WTC11 (cell line): ENCODE data around the gene PAPPA2. TPM values are rescaled to one million over a fixed set of nuclear protein-coding genes. Genes with fewer than 3 reads are reported as not detected.

Experiments used
- ATAC-seq: fragments of 200-7000 bp; cut with Tn5 transposase; 2 replicates; pipeline ENCODE4 v1.10.0; 2021; ENCODE audit warnings: mild to moderate bottlenecking, moderate library complexity
- CTCF ChIA-PET: fragments of 300-600 bp; sonication (Branson Sonifier 250); formaldehyde crosslinking; loops from one replicate; lab custom pipeline; 2021; ENCODE audit warnings: antibody characterized with exemption; lab: Charles Lee
- POLR2A ChIA-PET: fragments of 350-600 bp; sonication (Branson Sonifier 250); formaldehyde crosslinking; loops from one replicate; lab custom pipeline; 2021; ENCODE audit warnings: antibody characterized with exemption; lab: Charles Lee
- DNase-seq: peaks from one replicate; pipeline ENCODE4 v3.0.0; 2021; ENCODE audit warnings: low spot score
- H3K27ac Mint-ChIP-seq: 2 replicates; pipeline ENCODE4 v1.8.0; 2021; ENCODE audit warnings: mixed read lengths
- H3K27me3 Mint-ChIP-seq: 2 replicates; pipeline ENCODE4 v1.8.0; 2021; ENCODE audit warnings: low read depth, mild to moderate bottlenecking, moderate library complexity, mixed read lengths
- H3K36me3 Mint-ChIP-seq: 2 replicates; pipeline ENCODE4 v1.8.0; 2021; ENCODE audit warnings: mixed read lengths
- H3K4me1 Mint-ChIP-seq: 2 replicates; pipeline ENCODE4 v1.8.0; 2022; ENCODE audit warnings: mixed read lengths
- H3K4me3 Mint-ChIP-seq: 2 replicates; pipeline ENCODE4 v1.8.0; 2021; ENCODE audit warnings: mild to moderate bottlenecking, moderate library complexity, mixed read lengths
- H3K9me3 Mint-ChIP-seq: 2 replicates; pipeline ENCODE4 v1.8.0; 2021; ENCODE audit warnings: mixed read lengths
- ATF3 ChIP-seq: sonication (generic); formaldehyde crosslinking; conservative IDR thresholded peaks from 2 replicates; pipeline ENCODE4 v1.8.1; 2022; ENCODE audit warnings: mild to moderate bottlenecking, missing genetic modification reagents
- CBFB ChIP-seq: sonication (generic); formaldehyde crosslinking; IDR thresholded peaks from 2 replicates; pipeline ENCODE4 v1.8.1; 2022; ENCODE audit warnings: mild to moderate bottlenecking, low read depth, missing genetic modification reagents
- ESRRA ChIP-seq: sonication (generic); formaldehyde crosslinking; IDR thresholded peaks from 2 replicates; pipeline ENCODE4 v1.8.1; 2022; ENCODE audit warnings: mild to moderate bottlenecking, missing genetic modification reagents, borderline replicate concordance
- FOXK1 ChIP-seq: sonication (generic); formaldehyde crosslinking; IDR thresholded peaks from 2 replicates; pipeline ENCODE4 v1.8.0; 2022; ENCODE audit warnings: mild to moderate bottlenecking, moderate library complexity, missing genetic modification reagents
- FOXP4 ChIP-seq: sonication (generic); formaldehyde crosslinking; IDR thresholded peaks from 2 replicates; pipeline ENCODE4 v1.8.0; 2022; ENCODE audit warnings: mild to moderate bottlenecking, missing genetic modification reagents
- JUN ChIP-seq: sonication (generic); formaldehyde crosslinking; IDR thresholded peaks from 2 replicates; pipeline ENCODE4 v1.8.0; 2023; ENCODE audit warnings: mild to moderate bottlenecking, missing genetic modification reagents
- MLX ChIP-seq: sonication (generic); formaldehyde crosslinking; IDR thresholded peaks from 2 replicates; pipeline ENCODE4 v1.8.1; 2023; ENCODE audit warnings: mild to moderate bottlenecking, missing genetic modification reagents, moderate library complexity
- NR1H2 ChIP-seq: sonication (generic); formaldehyde crosslinking; IDR thresholded peaks from 2 replicates; pipeline ENCODE4 v1.9.0; 2021; ENCODE audit warnings: mild to moderate bottlenecking, moderate library complexity, missing genetic modification reagents
- RELA ChIP-seq: sonication (generic); formaldehyde crosslinking; IDR thresholded peaks from 2 replicates; pipeline ENCODE4 v1.8.1; 2022; ENCODE audit warnings: missing genetic modification reagents, mild to moderate bottlenecking, borderline replicate concordance
- RORB ChIP-seq: fragments of 250-450 bp; sonication (Bioruptor Pico); IDR thresholded peaks from 2 replicates; pipeline ENCODE4 v1.9.0; 2021; ENCODE audit warnings: mild to moderate bottlenecking
- SMAD3 ChIP-seq: sonication (generic); formaldehyde crosslinking; IDR thresholded peaks from 2 replicates; pipeline ENCODE4 v1.8.0; 2022; ENCODE audit warnings: missing genetic modification reagents, mild to moderate bottlenecking, borderline replicate concordance
- TEAD1 ChIP-seq: sonication (generic); formaldehyde crosslinking; IDR thresholded peaks from 2 replicates; pipeline ENCODE4 v1.8.0; 2022; ENCODE audit warnings: mild to moderate bottlenecking, missing genetic modification reagents
- TEAD4 ChIP-seq: sonication (generic); formaldehyde crosslinking; IDR thresholded peaks from 2 replicates; pipeline ENCODE4 v1.8.0; 2022; ENCODE audit warnings: mild to moderate bottlenecking, missing genetic modification reagents
- ZBTB21 ChIP-seq: sonication (generic); formaldehyde crosslinking; IDR thresholded peaks from 2 replicates; pipeline ENCODE4 v1.8.1; 2023; ENCODE audit warnings: mild to moderate bottlenecking, missing genetic modification reagents, borderline replicate concordance
- ZNF219 ChIP-seq: sonication (generic); formaldehyde crosslinking; IDR thresholded peaks from 2 replicates; pipeline ENCODE4 v1.8.0; 2023; ENCODE audit warnings: missing genetic modification reagents, mild to moderate bottlenecking, borderline replicate concordance
- ZNF232 ChIP-seq: sonication (generic); formaldehyde crosslinking; IDR thresholded peaks from 2 replicates; pipeline ENCODE4 v1.8.0; 2022; ENCODE audit warnings: mild to moderate bottlenecking, missing genetic modification reagents
- ZNF281 ChIP-seq: sonication (generic); formaldehyde crosslinking; IDR thresholded peaks from 2 replicates; pipeline ENCODE4 v1.8.0; 2023; ENCODE audit warnings: mild to moderate bottlenecking, missing genetic modification reagents
- ZNF317 ChIP-seq: sonication (generic); formaldehyde crosslinking; IDR thresholded peaks from 2 replicates; pipeline ENCODE4 v1.8.1; 2023; ENCODE audit warnings: low read depth, mild to moderate bottlenecking, moderate library complexity, missing genetic modification reagents, borderline replicate concordance
- ZNF423 ChIP-seq: fragments of 250-450 bp; sonication (Bioruptor Pico); IDR thresholded peaks from 2 replicates; pipeline ENCODE4 v2.1.2; 2022; ENCODE audit warnings: mild to moderate bottlenecking, moderate library complexity
- total RNA-seq: library from RNA; stranded (reverse); gene quantifications from 3 replicates; pipeline ENCODE4 v1.2.3, GENCODE V29; 2021
- TF ChIP-seq, protein P1 (sequence below): fragments of 200-600 bp; IDR thresholded peaks from 2 replicates; pipeline ENCODE4 v1.8.0; 2022; ENCODE audit warnings: antibody characterized with exemption
- TF ChIP-seq, protein P2 (sequence below): fragments of 250-450 bp; sonication (Bioruptor Pico); conservative IDR thresholded peaks from 2 replicates; pipeline ENCODE4 v1.9.0; 2021; ENCODE audit warnings: mild to moderate bottlenecking

PAPPA2 gene
- total RNA-seq, 1 experiment from 2014 or later = 0.74 TPM

- Mint-ChIP-seq H3K4me3 (no peak overlapping the region), H3K27me3 (no peaks in the 10 kb centered on the region), H3K4me1 (peaks cover 12% of the 10 kb centered on the region), H3K36me3 (no peaks in the 10 kb centered on the region), H3K9me3 (no peaks in the 10 kb centered on the region), H3K27ac (no peak overlapping the region)
- peak; percentile 98 for ATAC-seq
- TF ChIP-seq FOXP4 (CRISPR knock-in tag) = no peak
- TF ChIP-seq, protein P1, sequence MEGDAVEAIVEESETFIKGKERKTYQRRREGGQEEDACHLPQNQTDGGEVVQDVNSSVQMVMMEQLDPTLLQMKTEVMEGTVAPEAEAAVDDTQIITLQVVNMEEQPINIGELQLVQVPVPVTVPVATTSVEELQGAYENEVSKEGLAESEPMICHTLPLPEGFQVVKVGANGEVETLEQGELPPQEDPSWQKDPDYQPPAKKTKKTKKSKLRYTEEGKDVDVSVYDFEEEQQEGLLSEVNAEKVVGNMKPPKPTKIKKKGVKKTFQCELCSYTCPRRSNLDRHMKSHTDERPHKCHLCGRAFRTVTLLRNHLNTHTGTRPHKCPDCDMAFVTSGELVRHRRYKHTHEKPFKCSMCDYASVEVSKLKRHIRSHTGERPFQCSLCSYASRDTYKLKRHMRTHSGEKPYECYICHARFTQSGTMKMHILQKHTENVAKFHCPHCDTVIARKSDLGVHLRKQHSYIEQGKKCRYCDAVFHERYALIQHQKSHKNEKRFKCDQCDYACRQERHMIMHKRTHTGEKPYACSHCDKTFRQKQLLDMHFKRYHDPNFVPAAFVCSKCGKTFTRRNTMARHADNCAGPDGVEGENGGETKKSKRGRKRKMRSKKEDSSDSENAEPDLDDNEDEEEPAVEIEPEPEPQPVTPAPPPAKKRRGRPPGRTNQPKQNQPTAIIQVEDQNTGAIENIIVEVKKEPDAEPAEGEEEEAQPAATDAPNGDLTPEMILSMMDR = peak; percentile 68
- ChIA-PET POLR2A (no interaction called here), CTCF (no interaction called here)
- DNase-seq = peak; percentile 39
These were observed 3.5 kb downstream of the PAPPA2 start for GRCh38 chr1:176466514-176466913.

DNA sequence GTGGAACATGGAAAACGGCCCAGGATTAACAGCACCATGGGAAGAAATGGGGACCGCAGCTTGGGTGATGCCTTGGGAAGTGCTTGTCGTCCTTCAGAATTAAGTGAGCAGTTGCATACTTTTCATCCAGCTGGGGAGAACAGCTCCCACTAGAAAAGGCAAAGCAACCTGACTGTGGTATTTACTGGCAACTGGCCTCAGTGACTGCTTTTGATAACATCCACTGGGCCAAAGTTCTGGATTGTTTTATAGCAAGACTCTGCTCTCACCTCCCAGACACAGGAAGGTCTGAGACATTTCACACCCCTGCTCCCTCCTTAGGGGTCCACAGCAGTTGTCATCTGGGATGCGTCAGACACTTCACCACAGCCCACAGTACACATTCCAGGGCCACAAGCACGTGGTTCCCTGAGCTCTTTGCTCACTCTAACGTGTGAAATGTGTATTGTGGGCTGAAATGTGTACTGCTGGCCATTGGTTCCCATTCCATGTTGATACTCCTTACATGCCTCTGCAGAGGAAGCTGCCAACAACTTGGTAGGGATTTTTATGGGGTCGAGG, 6.6 kb downstream of the PAPPA2 start:
- ChIA-PET POLR2A (no interaction called here), CTCF (interaction anchor here (1.7 kb wide), 1 partner anchor 10 kb away, joined by 3 read pairs; no protein-coding TSS in a partner anchor)
- Mint-ChIP-seq H3K27ac (no peak overlapping the region), H3K9me3 (no peaks in the 10 kb centered on the region), H3K4me3 (no peak overlapping the region), H3K27me3 (no peaks in the 10 kb centered on the region), H3K4me1 (no peaks in the 10 kb centered on the region), H3K36me3 (no peaks in the 10 kb centered on the region)
- TF ChIP-seq JUN (CRISPR knock-in tag) (no peak), NR1H2 (CRISPR knock-in tag) (no peak), TEAD4 (CRISPR knock-in tag) (no peak), ATF3 (CRISPR knock-in tag) (no peak), RELA (no peak), MLX (CRISPR knock-in tag) (no peak), RORB (CRISPR knock-in tag) (no peak), ZNF219 (CRISPR knock-in tag) (no peak), ZNF317 (CRISPR knock-in tag) (no peak), TEAD1 (CRISPR knock-in tag) (no peak), SMAD3 (CRISPR knock-in tag) (no peak), FOXK1 (CRISPR knock-in tag) (no peak), ZNF423 (CRISPR knock-in tag) (no peak), ZNF232 (CRISPR knock-in tag) (no peak), ZBTB21 (no peak), CBFB (no peak), ESRRA (CRISPR knock-in tag) (no peak), ZNF281 (CRISPR knock-in tag) (no peak)
- TF ChIP-seq, protein P2, sequence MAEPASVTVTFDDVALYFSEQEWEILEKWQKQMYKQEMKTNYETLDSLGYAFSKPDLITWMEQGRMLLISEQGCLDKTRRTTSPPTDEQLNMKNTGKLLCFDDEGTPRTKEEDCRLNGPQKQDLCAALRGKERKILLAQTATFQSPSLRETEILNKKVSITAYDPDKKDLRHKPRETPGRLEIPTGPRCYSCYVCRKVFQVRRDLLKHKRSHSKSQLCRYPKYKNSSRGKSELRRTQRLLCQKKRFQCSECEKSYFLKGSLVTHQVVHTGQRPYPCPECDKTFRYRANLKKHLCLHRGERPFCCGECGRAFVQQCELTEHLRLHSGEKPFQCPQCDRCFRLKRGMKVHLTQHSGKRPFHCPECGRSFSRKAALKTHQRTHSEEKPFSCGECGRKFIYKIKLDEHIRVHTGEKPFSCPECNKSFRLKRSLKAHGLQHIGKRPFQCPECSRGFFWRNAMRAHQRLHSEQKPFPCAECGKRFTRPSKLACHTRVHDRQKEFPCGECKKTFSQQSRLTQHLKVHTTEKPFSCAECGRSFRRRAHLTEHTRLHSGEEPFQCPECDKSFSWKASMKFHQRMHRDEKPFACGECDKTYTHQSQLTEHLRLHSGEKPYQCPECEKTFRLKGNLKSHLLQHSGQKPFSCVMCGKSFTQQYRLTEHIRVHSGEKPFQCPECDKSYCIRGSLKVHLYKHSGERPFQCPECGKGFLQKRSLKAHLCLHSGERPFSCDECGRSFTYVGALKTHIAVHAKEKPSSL = no peak
- DNase-seq (no peak), ATAC-seq (no peak)
